Right lobe of liver (tissue), 6 donors: Measurements from ENCODE around the gene NDUFA7. TPM values are rescaled to one million over a fixed set of nuclear protein-coding genes. Genes with fewer than 3 reads are reported as not detected.
A peak's percentile ranks its signal among the peaks of the same experiment; 100 is the strongest.

Experiments
- ATAC-seq, 4 donors: fragments of 200-7000 bp; cut with Tn5 transposase; one replicate each; pipeline ENCODE4 v1.9.1; 2020; ENCODE audit warnings: mild to moderate bottlenecking in 4 of 4, moderate library complexity in 4 of 4
- DNase-seq, 3 donors: peaks; one replicate each; pipeline ENCODE4 v3.0.0-alpha.2; 2020
- H3K27ac ChIP-seq, 3 donors: fragments of 200-600 bp; one replicate each; pipeline ENCODE4 v1.8.0; 2022
- H3K27me3 ChIP-seq, 2 donors: fragments of 200-600 bp; one replicate each; pipeline ENCODE4 v1.8.0; 2022
- H3K36me3 ChIP-seq, 4 donors: fragments of 200-600 bp; sonication (generic) in 1 of 4; one replicate each; pipeline versions ENCODE4 v1.5.1 to v1.8.0; 2017 to 2022; ENCODE audit warnings: control low read depth in 1 of 4
- H3K4me1 ChIP-seq, 4 donors: fragments of 200-600 bp; sonication (generic) in 1 of 4; one replicate each; pipeline versions ENCODE4 v1.5.1 to v1.8.0; 2017 to 2022; ENCODE audit warnings: control low read depth in 1 of 4
- H3K4me3 ChIP-seq, 3 donors: fragments of 200-600 bp; one replicate each; pipeline ENCODE4 v1.8.0; 2022
- H3K9me3 ChIP-seq, 4 donors: fragments of 200-600 bp; sonication (generic) in 1 of 4; one replicate each; pipeline versions ENCODE4 v1.5.1 to v1.8.0; 2017 to 2022; ENCODE audit warnings: control low read depth in 1 of 4
- CTCF ChIP-seq, 4 donors: fragments of 200-600 bp in 3 of 4; fragments of 450-650 bp in 1 of 4; IDR thresholded peaks; one replicate each; pipeline versions ENCODE4 v1.5.1 to v1.8.0; 2016 to 2022; ENCODE audit warnings: antibody characterized with exemption in 4 of 4, mild to moderate bottlenecking in 2 of 4
- POLR2A ChIP-seq: fragments of 450-650 bp; IDR thresholded peaks from one replicate; pipeline ENCODE4 v1.6.1; 2017; ENCODE audit warnings: antibody characterized with exemption, mild to moderate bottlenecking
- WGBS: methylation state at CpG from one replicate; pipeline ENCODE4 v1.1.6; 2018; ENCODE audit warnings: low coverage, low lambda C conversion rate; ENCODE audit not compliant: insufficient coverage; ENCODE audit errors: missing lambda C conversion rate; 5-methylcytosine and 5-hydroxymethylcytosine counted together
- intact Hi-C, 2 donors: fragments of 100-400 bp; cut with DNase I; formaldehyde crosslinking; loops; one replicate each; pipeline versions ENCODE4 v1.11.2 to v1.14.1; 2022
- total RNA-seq, 6 experiments: library from RNA; depleted of rRNA in 2 of 6; stranded (reverse); fragments of >200 nt in 2 of 6; fragmentation: NEBNext Ultra II Directional in 3 of 6; extraction: Animal tissue kit (Norgen Biotek cat#: 25700) in 3 of 6; gene quantifications; one replicate each; pipeline versions ENCODE4 v1.1.0 to v1.2.4, GENCODE V29; 2016 to 2023
- donor health status: DM: no; HTN: yes; CAD: no.
- donor health status: DM: no; HTN: no; CAD: no.
- donor health status: DM: no; HTN: no; CAD: no.
- donor health status: DM: no; HTN: yes; CAD: no.
- donor health status: DM: no; HTN: yes; CAD: no.

Gene NDUFA7
- total RNA-seq, 6 experiments from 2014 or later = 20.8 to 60.5 (median 25.9) TPM

GRCh38 chr19:8325454-8325853 lies 4.3 kb upstream of the NDUFA7 start:
- H3K9me3 ChIP-seq = no peaks in the 10 kb centered on the region
- no peaks in the 10 kb centered on the region for H3K27me3 ChIP-seq
- H3K4me1 ChIP-seq = peaks cover 0 to 16% (median 6%) of the 10 kb centered on the region in 4 donors
- H3K36me3 ChIP-seq = peaks cover 0 to 16% (median 7%) of the 10 kb centered on the region in 4 donors
- H3K27ac ChIP-seq = no peak overlapping the region
- 89% methylated on average over 1 of the region's 3 CpGs for WGBS
- ATAC-seq (no peak), DNase-seq (no peak)
- H3K4me3 ChIP-seq = no peak overlapping the region
- intact Hi-C loops = loop anchor here in 1 of 2 donors (10.0 kb wide), 1 partner anchor 189 kb away; the partner anchor contains the start of gene ZNF414
- TF ChIP-seq POLR2A (no peak), CTCF (IDR thresholded peaks at IDR 0.05) (no peak)

- peak in 3 of 4 donors; percentile 1 to 41 (median 5) for ATAC-seq
- no peaks in the 10 kb centered on the region for H3K9me3 ChIP-seq
- no CpG with 5 or more reads among the region's 17 CpGs for WGBS
- H3K36me3 ChIP-seq = peaks cover 0 to 16% (median 7%) of the 10 kb centered on the region in 4 donors
- H3K27ac ChIP-seq = no peak overlapping the region
- no peak overlapping the region for H3K4me3 ChIP-seq
- peaks cover 0 to 26% (median 6%) of the 10 kb centered on the region in 4 donors for H3K4me1 ChIP-seq
- TF ChIP-seq CTCF (IDR thresholded peaks at IDR 0.05) (peak in 1 of 4 donors; percentile 8), POLR2A (no peak)
- intact Hi-C loops = loop anchor here in 1 of 2 donors (10.0 kb wide), 1 partner anchor 190 kb away; the partner anchor contains the start of gene ZNF414
- DNase-seq = peak in 2 of 3 donors; percentile 71 to 73
- no peaks in the 10 kb centered on the region for H3K27me3 ChIP-seq
Measured at GRCh38 chr19:8324186-8325050, 3.2 kb upstream of the NDUFA7 start.

GRCh38 chr19:8323781-8324185 lies 2.6 kb upstream of the NDUFA7 start:
- DNase-seq (no peak), ATAC-seq (no peak)
- Histone ChIP-seq H3K27ac (no peak overlapping the region), H3K4me1 (peaks cover 0 to 31% (median 6%) of the 10 kb centered on the region in 4 donors), H3K4me3 (no peak overlapping the region), H3K27me3 (no peaks in the 10 kb centered on the region), H3K9me3 (no peaks in the 10 kb centered on the region), H3K36me3 (peaks cover 0 to 16% (median 7%) of the 10 kb centered on the region in 4 donors)
- no peak for TF ChIP-seq POLR2A
- 60% methylated on average over 1 of the region's 1 CpG for WGBS
- intact Hi-C loops = loop anchor here in 1 of 2 donors (10.0 kb wide), 1 partner anchor 191 kb away; the partner anchor contains the start of gene ZNF414

- Histone ChIP-seq H3K36me3 (peaks cover 0 to 16% (median 7%) of the 10 kb centered on the region in 4 donors), H3K4me1 (peaks cover 0 to 31% (median 6%) of the 10 kb centered on the region in 4 donors), H3K4me3 (peak overlapping the region; percentile 75 to 92 (median 88)), H3K27ac (peak overlapping the region in 1 of 3 donors; percentile 89), H3K9me3 (no peaks in the 10 kb centered on the region), H3K27me3 (no peaks in the 10 kb centered on the region)
- DNase-seq (no peak), ATAC-seq (no peak)
- WGBS = 67% methylated on average over 1 of the region's 7 CpGs
- intact Hi-C loops = loop anchor here in 1 of 2 donors (10.0 kb wide), 1 partner anchor 192 kb away; the partner anchor contains the start of gene ZNF414
- TF ChIP-seq CTCF (IDR thresholded peaks at IDR 0.05) = no peak
- TF ChIP-seq POLR2A = no peak
Measured at GRCh38 chr19:8322638-8322997, 1.4 kb upstream of the NDUFA7 start.
